Astrocyte (in vitro differentiated cells and primary cell): Measurements from ENCODE around the gene CCDC180. TPM values are rescaled to one million over a fixed set of nuclear protein-coding genes. Genes with fewer than 3 reads are reported as not detected.

Experiments
- DNase-seq: peaks from one replicate; pipeline ENCODE4 v3.0.0-alpha.2; 2010; ENCODE audit warnings: low read depth
- FAIRE-seq: peaks from 2 replicates; lab custom pipeline; 2011; peaks lifted over from hg19 to GRCh38; lab: Jason Lieb, UNC
- H2AFZ ChIP-seq: 2 replicates; pipeline ENCODE4 v1.6.0; 2012; ENCODE audit warnings: low read depth, low read length, inconsistent platforms
- H3K27ac ChIP-seq: 2 replicates; pipeline ENCODE4 v1.5.1; 2011; ENCODE audit warnings: low read depth, low read length, inconsistent platforms
- H3K27me3 ChIP-seq: 2 replicates; pipeline ENCODE4 v1.6.0; 2011; ENCODE audit warnings: low read length, inconsistent platforms; ENCODE audit not compliant: insufficient read depth
- H3K36me3 ChIP-seq: 2 replicates; pipeline ENCODE4 v1.5.1; 2011; ENCODE audit warnings: low read length, inconsistent platforms; ENCODE audit not compliant: insufficient read depth
- H3K4me1 ChIP-seq: 2 replicates; pipeline ENCODE4 v1.5.1; 2011; ENCODE audit warnings: low read length, inconsistent platforms; ENCODE audit not compliant: insufficient read depth
- H3K4me2 ChIP-seq: 2 replicates; pipeline ENCODE4 v1.6.0; 2012; ENCODE audit warnings: low read length, inconsistent platforms
- H3K4me3 ChIP-seq: 2 replicates; pipeline ENCODE4 v1.5.1; 2011; ENCODE audit warnings: low read depth, mild to moderate bottlenecking, low read length, inconsistent platforms; ENCODE audit not compliant: insufficient read depth
- H3K79me2 ChIP-seq: 2 replicates; pipeline ENCODE4 v1.6.0; 2012; ENCODE audit warnings: mild to moderate bottlenecking, low read length, inconsistent platforms; ENCODE audit not compliant: insufficient read depth
- H3K9ac ChIP-seq: 2 replicates; pipeline ENCODE4 v1.6.0; 2012; ENCODE audit warnings: mild to moderate bottlenecking, low read length, inconsistent platforms
- H3K9me3 ChIP-seq: 2 replicates; pipeline ENCODE4 v1.5.1; 2012; ENCODE audit warnings: low read depth, mild to moderate bottlenecking, low read length, inconsistent platforms; ENCODE audit not compliant: insufficient read depth
- H4K20me1 ChIP-seq: 2 replicates; pipeline ENCODE4 v1.6.0; 2012; ENCODE audit warnings: low read length, inconsistent platforms; ENCODE audit not compliant: insufficient read depth
- H3K27ac Mint-ChIP-seq: one replicate; pipeline ENCODE4 v1.8.0; 2021; ENCODE audit warnings: mild to moderate bottlenecking, mixed read lengths; ENCODE audit not compliant: unreplicated experiment
- H3K27me3 Mint-ChIP-seq: one replicate; pipeline ENCODE4 v1.8.0; 2021; ENCODE audit warnings: low read depth, mixed read lengths; ENCODE audit not compliant: unreplicated experiment
- H3K36me3 Mint-ChIP-seq: one replicate; pipeline ENCODE4 v1.8.0; 2021; ENCODE audit warnings: low read depth, mixed read lengths; ENCODE audit not compliant: unreplicated experiment
- H3K4me1 Mint-ChIP-seq: one replicate; pipeline ENCODE4 v1.8.0; 2021; ENCODE audit warnings: low read depth, mixed read lengths; ENCODE audit not compliant: unreplicated experiment
- H3K4me3 Mint-ChIP-seq: one replicate; pipeline ENCODE4 v1.8.0; 2021; ENCODE audit warnings: mild to moderate bottlenecking, moderate library complexity, mixed read lengths; ENCODE audit not compliant: unreplicated experiment
- H3K9me3 Mint-ChIP-seq: one replicate; pipeline ENCODE4 v1.8.0; 2021; ENCODE audit warnings: mild to moderate bottlenecking, mixed read lengths; ENCODE audit not compliant: unreplicated experiment
- EZH2 ChIP-seq: IDR thresholded peaks from 2 replicates; pipeline ENCODE4 v1.6.1; 2012; ENCODE audit warnings: mild to moderate bottlenecking, low read length, inconsistent platforms; ENCODE audit not compliant: insufficient read depth
- total RNA-seq: library from RNA; stranded (reverse); gene quantifications from 2 replicates; pipeline ENCODE4 v1.2.1, GENCODE V29; 2021
- TF ChIP-seq, protein P1 (sequence below): IDR thresholded peaks from 2 replicates; pipeline ENCODE4 v1.5.1; 2011; ENCODE audit warnings: low read depth, mild to moderate bottlenecking, inconsistent platforms, low read length, moderate library complexity; ENCODE audit not compliant: insufficient read depth

CCDC180 gene
- total RNA-seq, 1 donor from 2014 or later = 2.2 TPM

DNA sequence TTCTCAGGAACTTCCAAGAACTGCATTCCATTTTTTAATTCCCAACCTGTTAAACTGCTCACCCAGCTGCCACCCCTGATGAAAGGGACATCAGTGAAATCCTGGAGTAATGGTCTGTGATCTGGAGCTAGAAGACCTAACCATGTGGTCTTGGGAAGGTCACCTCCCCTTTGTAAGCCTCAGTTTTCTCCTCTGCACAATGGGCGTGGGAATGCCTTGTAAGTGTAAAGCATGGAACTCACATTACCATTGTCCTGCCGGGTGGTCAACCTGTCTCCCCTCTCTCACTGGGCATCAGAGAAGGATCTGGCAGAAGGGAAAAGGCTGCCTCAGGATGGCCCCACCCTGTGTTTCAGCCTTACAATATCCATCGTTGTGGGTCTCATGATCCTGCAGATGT is 15.3 kb upstream of the CCDC180 start:
- H3K36me3 Mint-ChIP-seq = peaks cover 31% of the 10 kb centered on the region
- Histone ChIP-seq H3K4me3 (no peak overlapping the region), H3K36me3 (no peaks in the 10 kb centered on the region), H3K4me1 (no peaks in the 10 kb centered on the region), H3K9ac (no peak overlapping the region), H3K27ac (no peak overlapping the region), H2AFZ (no peak overlapping the region), H3K9me3 (no peaks in the 10 kb centered on the region), H3K4me2 (no peak overlapping the region), H3K79me2 (no peaks in the 10 kb centered on the region), H3K27me3 (no peaks in the 10 kb centered on the region), H4K20me1 (no peaks in the 10 kb centered on the region)
- H3K27me3 Mint-ChIP-seq = no peaks in the 10 kb centered on the region
- H3K4me3 Mint-ChIP-seq = no peak overlapping the region
- no peak for FAIRE-seq
- TF ChIP-seq, protein P1, sequence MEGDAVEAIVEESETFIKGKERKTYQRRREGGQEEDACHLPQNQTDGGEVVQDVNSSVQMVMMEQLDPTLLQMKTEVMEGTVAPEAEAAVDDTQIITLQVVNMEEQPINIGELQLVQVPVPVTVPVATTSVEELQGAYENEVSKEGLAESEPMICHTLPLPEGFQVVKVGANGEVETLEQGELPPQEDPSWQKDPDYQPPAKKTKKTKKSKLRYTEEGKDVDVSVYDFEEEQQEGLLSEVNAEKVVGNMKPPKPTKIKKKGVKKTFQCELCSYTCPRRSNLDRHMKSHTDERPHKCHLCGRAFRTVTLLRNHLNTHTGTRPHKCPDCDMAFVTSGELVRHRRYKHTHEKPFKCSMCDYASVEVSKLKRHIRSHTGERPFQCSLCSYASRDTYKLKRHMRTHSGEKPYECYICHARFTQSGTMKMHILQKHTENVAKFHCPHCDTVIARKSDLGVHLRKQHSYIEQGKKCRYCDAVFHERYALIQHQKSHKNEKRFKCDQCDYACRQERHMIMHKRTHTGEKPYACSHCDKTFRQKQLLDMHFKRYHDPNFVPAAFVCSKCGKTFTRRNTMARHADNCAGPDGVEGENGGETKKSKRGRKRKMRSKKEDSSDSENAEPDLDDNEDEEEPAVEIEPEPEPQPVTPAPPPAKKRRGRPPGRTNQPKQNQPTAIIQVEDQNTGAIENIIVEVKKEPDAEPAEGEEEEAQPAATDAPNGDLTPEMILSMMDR = no peak
- no peak for TF ChIP-seq EZH2
- peaks cover 8% of the 10 kb centered on the region for H3K4me1 Mint-ChIP-seq
- no peak overlapping the region for H3K27ac Mint-ChIP-seq
- no peaks in the 10 kb centered on the region for H3K9me3 Mint-ChIP-seq
- DNase-seq = no peak

DNA sequence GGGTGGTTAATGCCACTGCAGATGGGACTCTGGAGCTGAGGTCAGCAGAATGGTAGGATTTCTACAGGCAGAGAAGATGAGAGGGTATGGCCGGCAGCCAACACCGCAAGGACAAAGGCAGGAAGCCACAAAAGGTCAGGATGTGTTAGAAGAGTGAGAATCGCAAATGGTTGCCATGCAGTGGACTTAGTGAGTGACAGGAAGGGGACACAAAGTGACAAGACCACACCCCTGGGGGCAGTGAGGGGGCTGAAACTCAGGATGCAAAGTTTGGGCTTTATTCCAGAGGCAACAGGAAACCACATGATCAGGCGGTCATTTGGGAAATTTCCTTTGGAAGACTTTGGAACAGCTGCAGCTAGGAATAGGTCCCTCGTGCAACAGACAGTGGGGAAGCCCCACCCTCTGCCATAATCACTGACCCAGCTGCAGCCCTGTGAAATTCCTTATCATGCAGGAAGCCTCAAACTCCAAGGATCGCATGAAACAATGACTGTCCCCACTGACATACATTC is 14.2 kb upstream of the CCDC180 start:
- peaks cover 31% of the 10 kb centered on the region for H3K36me3 Mint-ChIP-seq
- peaks cover 8% of the 10 kb centered on the region for H3K4me1 Mint-ChIP-seq
- H2AFZ ChIP-seq = no peak overlapping the region
- H4K20me1 ChIP-seq = no peaks in the 10 kb centered on the region
- H3K79me2 ChIP-seq = no peaks in the 10 kb centered on the region
- H3K27me3 ChIP-seq = no peaks in the 10 kb centered on the region
- DNase-seq = peak; percentile 17
- no peak overlapping the region for H3K27ac ChIP-seq
- H3K4me3 ChIP-seq = no peak overlapping the region
- no peak for TF ChIP-seq EZH2
- TF ChIP-seq, protein P1 = no peak
- no peak overlapping the region for H3K4me3 Mint-ChIP-seq
- H3K9ac ChIP-seq = no peak overlapping the region
- no peaks in the 10 kb centered on the region for H3K9me3 ChIP-seq
- FAIRE-seq = no peak
- no peak overlapping the region for H3K27ac Mint-ChIP-seq
- no peak overlapping the region for H3K4me2 ChIP-seq
- no peaks in the 10 kb centered on the region for H3K27me3 Mint-ChIP-seq
- H3K9me3 Mint-ChIP-seq = no peaks in the 10 kb centered on the region
- no peaks in the 10 kb centered on the region for H3K4me1 ChIP-seq
- H3K36me3 ChIP-seq = no peaks in the 10 kb centered on the region

DNA sequence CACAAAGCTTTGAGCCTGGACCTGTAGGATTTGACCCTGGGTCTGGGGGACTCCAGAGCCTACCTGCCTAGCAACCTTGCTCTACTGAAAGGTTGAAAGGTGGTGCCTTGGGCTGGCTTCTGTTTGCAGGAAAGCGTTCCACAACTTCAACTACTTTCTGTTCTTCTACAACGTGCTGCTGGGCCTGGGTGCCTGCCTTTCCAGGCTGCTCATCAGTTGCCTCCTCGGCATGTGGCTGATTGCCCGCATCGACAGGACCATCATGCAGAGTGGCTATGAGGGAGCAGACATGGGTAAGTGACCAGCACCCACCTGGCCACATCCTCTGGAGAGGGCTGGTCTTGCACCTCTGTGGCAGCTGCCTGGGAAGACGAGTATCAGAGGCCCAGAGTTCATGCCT is 13.6 kb upstream of the CCDC180 start:
- TF ChIP-seq EZH2 = no peak
- TF ChIP-seq, protein P1 = no peak
- peaks cover 26% of the 10 kb centered on the region for H3K36me3 Mint-ChIP-seq
- Histone ChIP-seq H3K79me2 (no peaks in the 10 kb centered on the region), H4K20me1 (no peaks in the 10 kb centered on the region), H2AFZ (no peak overlapping the region), H3K4me1 (no peaks in the 10 kb centered on the region), H3K4me3 (no peak overlapping the region), H3K9me3 (no peaks in the 10 kb centered on the region), H3K27ac (no peak overlapping the region), H3K36me3 (no peaks in the 10 kb centered on the region), H3K9ac (no peak overlapping the region), H3K27me3 (no peaks in the 10 kb centered on the region), H3K4me2 (no peak overlapping the region)
- H3K4me1 Mint-ChIP-seq = peaks cover 8% of the 10 kb centered on the region
- no peaks in the 10 kb centered on the region for H3K9me3 Mint-ChIP-seq
- no peak overlapping the region for H3K4me3 Mint-ChIP-seq
- H3K27ac Mint-ChIP-seq = no peak overlapping the region
- DNase-seq = no peak
- no peak for FAIRE-seq
- no peaks in the 10 kb centered on the region for H3K27me3 Mint-ChIP-seq
